A204.1 (cell line): ENCODE results near the gene CPE.

Experiments
- FAIRE-seq: peaks from 2 replicates; lab custom pipeline; 2012; peaks lifted over from hg19 to GRCh38; lab: Jason Lieb, UNC

Gene CPE

GRCh38 chr4:165512424-165512823 lies 133.6 kb downstream of the CPE start:
- FAIRE-seq = no peak

GRCh38 chr4:165514739-165515138 lies 135.9 kb downstream of the CPE start:
- no peak for FAIRE-seq

- no peak for FAIRE-seq
These were observed 136.4 kb downstream of the CPE start for GRCh38 chr4:165515201-165515600.

- no peak for FAIRE-seq
These were observed 137.5 kb downstream of the CPE start for GRCh38 chr4:165516281-165516833.

- FAIRE-seq = no peak
These were observed 138.4 kb downstream of the CPE start for GRCh38 chr4:165517216-165517615.

- no peak for FAIRE-seq
These were observed 139.3 kb downstream of the CPE start for GRCh38 chr4:165518024-165518616.

GRCh38 chr4:165518686-165519085 lies 139.9 kb downstream of the CPE start:
- FAIRE-seq = no peak

- FAIRE-seq = no peak
These were observed 140.8 kb downstream of the CPE start for GRCh38 chr4:165519591-165519990.

GRCh38 chr4:165520086-165520485 lies 141.3 kb downstream of the CPE start:
- FAIRE-seq = no peak

GRCh38 chr4:165522050-165522449 lies 143.2 kb downstream of the CPE start:
- no peak for FAIRE-seq

- FAIRE-seq = no peak
These were observed 145.9 kb downstream of the CPE start for GRCh38 chr4:165524532-165525190.

- FAIRE-seq = no peak
These were observed 154.2 kb downstream of the CPE start for GRCh38 chr4:165532976-165533375.

- peak; percentile 97 for FAIRE-seq
These were observed 158.3 kb downstream of the CPE start for GRCh38 chr4:165537028-165537648.

GRCh38 chr4:165539801-165540200 lies 161.0 kb downstream of the CPE start:
- FAIRE-seq = no peak

GRCh38 chr4:165540206-165540830 lies 161.5 kb downstream of the CPE start:
- FAIRE-seq = no peak

- no peak for FAIRE-seq
These were observed 163.1 kb downstream of the CPE start for GRCh38 chr4:165541851-165542459.

- no peak for FAIRE-seq
These were observed 163.7 kb downstream of the CPE start for GRCh38 chr4:165542476-165542875.
